ENCODE results near the gene FAT2. TPM values are rescaled to one million over a fixed set of nuclear protein-coding genes. Genes with fewer than 3 reads are reported as not detected.

FAT2 gene
- total RNA-seq, 4 donors from 2014 or later, result 0.12 to 9.1 TPM; not detected in 2

DNA sequence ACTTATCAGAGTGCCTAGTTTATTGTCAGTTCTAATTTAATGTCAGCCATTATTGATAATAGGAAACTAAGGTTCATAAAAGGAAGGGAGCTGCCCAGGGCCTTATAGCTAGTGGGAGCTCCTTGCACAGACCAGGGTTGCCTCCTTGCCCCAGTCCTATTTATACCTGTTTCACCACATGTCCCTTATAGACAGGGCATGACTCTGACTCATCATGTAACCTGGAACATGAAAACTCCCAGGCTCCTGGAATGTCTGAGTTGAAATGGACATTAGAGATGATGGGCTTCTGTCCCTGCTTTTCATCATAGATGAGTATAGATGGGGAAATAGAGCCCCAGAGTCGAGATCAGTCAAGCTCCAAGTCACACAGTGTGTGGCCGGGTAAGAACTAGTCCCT lies 21.1 kb downstream of the FAT2 start:
- no peak overlapping the region for H3K4me3 ChIP-seq
- no peak overlapping the region for H3K27ac ChIP-seq

GRCh38 chr5:151569132-151570046 lies 21.7 kb downstream of the FAT2 start:
- Histone ChIP-seq H3K4me1 (no peaks in the 10 kb centered on the region), H3K27me3 (no peaks in the 10 kb centered on the region), H3K9me3 (no peaks in the 10 kb centered on the region), H3K27ac (no peak overlapping the region), H3K4me3 (no peak overlapping the region), H3K36me3 (no peaks in the 10 kb centered on the region)
- intact Hi-C loops (cut with DNase I; ENCODE audit: low total_unique reads), result no loop called here
- no peak for TF ChIP-seq POLR2A (IDR thresholded peaks at IDR 0.05)
- TF ChIP-seq, protein P1, sequence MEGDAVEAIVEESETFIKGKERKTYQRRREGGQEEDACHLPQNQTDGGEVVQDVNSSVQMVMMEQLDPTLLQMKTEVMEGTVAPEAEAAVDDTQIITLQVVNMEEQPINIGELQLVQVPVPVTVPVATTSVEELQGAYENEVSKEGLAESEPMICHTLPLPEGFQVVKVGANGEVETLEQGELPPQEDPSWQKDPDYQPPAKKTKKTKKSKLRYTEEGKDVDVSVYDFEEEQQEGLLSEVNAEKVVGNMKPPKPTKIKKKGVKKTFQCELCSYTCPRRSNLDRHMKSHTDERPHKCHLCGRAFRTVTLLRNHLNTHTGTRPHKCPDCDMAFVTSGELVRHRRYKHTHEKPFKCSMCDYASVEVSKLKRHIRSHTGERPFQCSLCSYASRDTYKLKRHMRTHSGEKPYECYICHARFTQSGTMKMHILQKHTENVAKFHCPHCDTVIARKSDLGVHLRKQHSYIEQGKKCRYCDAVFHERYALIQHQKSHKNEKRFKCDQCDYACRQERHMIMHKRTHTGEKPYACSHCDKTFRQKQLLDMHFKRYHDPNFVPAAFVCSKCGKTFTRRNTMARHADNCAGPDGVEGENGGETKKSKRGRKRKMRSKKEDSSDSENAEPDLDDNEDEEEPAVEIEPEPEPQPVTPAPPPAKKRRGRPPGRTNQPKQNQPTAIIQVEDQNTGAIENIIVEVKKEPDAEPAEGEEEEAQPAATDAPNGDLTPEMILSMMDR (IDR thresholded peaks at IDR 0.05), result no peak
- DNase-seq, result no peak

More for the DNA sequence above, 21.1 kb downstream of the FAT2 start:
- Histone ChIP-seq H3K4me1 (no peaks in the 10 kb centered on the region), H3K27me3 (no peaks in the 10 kb centered on the region), H3K9me3 (no peaks in the 10 kb centered on the region), H3K36me3 (no peaks in the 10 kb centered on the region)
- TF ChIP-seq, protein P1 (IDR thresholded peaks at IDR 0.05), result no peak
- no peak for TF ChIP-seq POLR2A (IDR thresholded peaks at IDR 0.05)
- intact Hi-C loops (cut with DNase I; ENCODE audit: low total_unique reads), result no loop called here
- no peak for DNase-seq

- H3K4me1 ChIP-seq, result no peaks in the 10 kb centered on the region
- no peak overlapping the region for H3K4me3 ChIP-seq
- DNase-seq, result no peak
- intact Hi-C loops (cut with DNase I; ENCODE audit: low total_unique reads), result no loop called here
- no peaks in the 10 kb centered on the region for H3K36me3 ChIP-seq
- H3K9me3 ChIP-seq, result no peaks in the 10 kb centered on the region
- TF ChIP-seq POLR2A (IDR thresholded peaks at IDR 0.05), result no peak
- TF ChIP-seq, protein P1 (IDR thresholded peaks at IDR 0.05), result no peak
- no peaks in the 10 kb centered on the region for H3K27me3 ChIP-seq
- no peak overlapping the region for H3K27ac ChIP-seq
These were observed 23.1 kb downstream of the FAT2 start for GRCh38 chr5:151568036-151568435.

DNA sequence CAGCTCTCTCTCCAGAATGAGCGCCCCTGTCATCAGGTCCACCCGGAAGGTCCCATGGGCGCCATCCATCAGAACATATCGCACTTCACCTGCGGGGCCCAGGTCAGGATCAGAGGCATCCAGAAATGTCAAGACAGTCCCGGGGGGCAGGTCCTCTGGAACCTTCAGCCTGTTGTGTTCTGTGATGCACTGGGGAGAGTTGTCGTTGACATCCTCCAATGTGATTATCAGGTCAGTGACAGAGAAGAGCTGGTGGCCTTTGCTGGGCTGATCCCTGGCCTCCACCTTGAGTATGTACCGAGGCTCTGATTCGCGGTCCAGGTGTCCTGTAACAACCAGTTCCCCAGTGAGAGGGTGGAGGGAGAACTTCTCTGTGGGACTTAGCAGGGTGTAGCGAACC lies 25.2 kb downstream of the FAT2 start:
- no peaks in the 10 kb centered on the region for H3K27me3 ChIP-seq
- H3K27ac ChIP-seq, result no peak overlapping the region
- DNase-seq, result no peak
- no peaks in the 10 kb centered on the region for H3K9me3 ChIP-seq
- no peaks in the 10 kb centered on the region for H3K36me3 ChIP-seq
- H3K4me1 ChIP-seq, result no peaks in the 10 kb centered on the region
- TF ChIP-seq, protein P1 (IDR thresholded peaks at IDR 0.05), result no peak
- TF ChIP-seq POLR2A (IDR thresholded peaks at IDR 0.05), result no peak
- no peak overlapping the region for H3K4me3 ChIP-seq
- intact Hi-C loops (cut with DNase I; ENCODE audit: low total_unique reads), result no loop called here

- intact Hi-C loops (cut with DNase I; ENCODE audit: low total_unique reads), result no loop called here
- no peak overlapping the region for H3K27ac ChIP-seq
These were observed 29.0 kb downstream of the FAT2 start for GRCh38 chr5:151562019-151562707.

More at GRCh38 chr5:151562019-151562707, 29.0 kb downstream of the FAT2 start:
- Histone ChIP-seq H3K4me1 (no peaks in the 10 kb centered on the region), H3K4me3 (no peak overlapping the region), H3K9me3 (no peaks in the 10 kb centered on the region), H3K27me3 (no peaks in the 10 kb centered on the region), H3K36me3 (no peaks in the 10 kb centered on the region)
- DNase-seq, result no peak
- TF ChIP-seq, protein P1 (IDR thresholded peaks at IDR 0.05), result no peak
- TF ChIP-seq POLR2A (IDR thresholded peaks at IDR 0.05), result no peak

All from uterus (tissue), 4 donors.